ENCODE data around the gene PPT2. TPM values are rescaled to one million over a fixed set of nuclear protein-coding genes. Genes with fewer than 3 reads are reported as not detected.

Gene PPT2
- total and polyA plus RNA-seq, 2 experiments from 2014 or later = 8.9 to 20.6 TPM

DNA sequence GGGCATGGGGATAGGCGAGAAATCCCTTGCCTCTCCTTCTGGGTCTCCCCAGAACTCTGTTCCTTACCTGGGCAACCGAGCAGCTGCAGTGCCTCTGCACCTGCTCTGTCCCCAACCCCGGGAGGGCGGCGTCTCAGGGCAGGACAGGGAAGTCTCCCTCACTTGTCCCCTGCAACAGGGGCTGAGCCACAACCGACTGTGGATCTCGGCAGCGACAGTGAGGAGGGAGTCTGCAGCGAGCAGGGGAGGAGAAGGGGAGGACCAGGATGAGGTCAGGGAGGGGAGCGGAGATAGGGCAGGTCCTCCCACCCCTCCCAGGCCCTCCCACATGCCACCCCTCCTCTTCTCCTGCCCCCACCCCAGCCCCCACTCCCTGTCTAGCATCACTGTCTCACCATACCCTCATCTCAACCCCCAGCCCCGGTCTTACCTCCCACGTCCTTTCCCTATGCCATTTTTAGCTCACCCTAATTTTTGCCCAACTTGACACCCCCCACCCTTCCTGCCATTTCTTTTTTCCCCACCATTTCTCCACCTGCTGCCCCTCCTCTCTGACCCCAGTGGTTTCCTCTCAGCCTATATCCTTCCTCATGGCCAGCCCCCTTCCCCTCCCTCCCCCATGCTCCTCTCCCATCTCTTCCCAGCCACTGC is 44.7 kb upstream of the PPT2 start, which contains the start of gene TNXB:
Gene TNXB, minus strand, starts transcription at position 225 of the 651 bp plus-strand sequence. CDS start 11,140 bp downstream, outside the sequence.
- no peak for TF ChIP-seq JUNB (IDR thresholded peaks at IDR 0.05; ENCODE audit: unreplicated experiment)
- TF ChIP-seq, protein P1, sequence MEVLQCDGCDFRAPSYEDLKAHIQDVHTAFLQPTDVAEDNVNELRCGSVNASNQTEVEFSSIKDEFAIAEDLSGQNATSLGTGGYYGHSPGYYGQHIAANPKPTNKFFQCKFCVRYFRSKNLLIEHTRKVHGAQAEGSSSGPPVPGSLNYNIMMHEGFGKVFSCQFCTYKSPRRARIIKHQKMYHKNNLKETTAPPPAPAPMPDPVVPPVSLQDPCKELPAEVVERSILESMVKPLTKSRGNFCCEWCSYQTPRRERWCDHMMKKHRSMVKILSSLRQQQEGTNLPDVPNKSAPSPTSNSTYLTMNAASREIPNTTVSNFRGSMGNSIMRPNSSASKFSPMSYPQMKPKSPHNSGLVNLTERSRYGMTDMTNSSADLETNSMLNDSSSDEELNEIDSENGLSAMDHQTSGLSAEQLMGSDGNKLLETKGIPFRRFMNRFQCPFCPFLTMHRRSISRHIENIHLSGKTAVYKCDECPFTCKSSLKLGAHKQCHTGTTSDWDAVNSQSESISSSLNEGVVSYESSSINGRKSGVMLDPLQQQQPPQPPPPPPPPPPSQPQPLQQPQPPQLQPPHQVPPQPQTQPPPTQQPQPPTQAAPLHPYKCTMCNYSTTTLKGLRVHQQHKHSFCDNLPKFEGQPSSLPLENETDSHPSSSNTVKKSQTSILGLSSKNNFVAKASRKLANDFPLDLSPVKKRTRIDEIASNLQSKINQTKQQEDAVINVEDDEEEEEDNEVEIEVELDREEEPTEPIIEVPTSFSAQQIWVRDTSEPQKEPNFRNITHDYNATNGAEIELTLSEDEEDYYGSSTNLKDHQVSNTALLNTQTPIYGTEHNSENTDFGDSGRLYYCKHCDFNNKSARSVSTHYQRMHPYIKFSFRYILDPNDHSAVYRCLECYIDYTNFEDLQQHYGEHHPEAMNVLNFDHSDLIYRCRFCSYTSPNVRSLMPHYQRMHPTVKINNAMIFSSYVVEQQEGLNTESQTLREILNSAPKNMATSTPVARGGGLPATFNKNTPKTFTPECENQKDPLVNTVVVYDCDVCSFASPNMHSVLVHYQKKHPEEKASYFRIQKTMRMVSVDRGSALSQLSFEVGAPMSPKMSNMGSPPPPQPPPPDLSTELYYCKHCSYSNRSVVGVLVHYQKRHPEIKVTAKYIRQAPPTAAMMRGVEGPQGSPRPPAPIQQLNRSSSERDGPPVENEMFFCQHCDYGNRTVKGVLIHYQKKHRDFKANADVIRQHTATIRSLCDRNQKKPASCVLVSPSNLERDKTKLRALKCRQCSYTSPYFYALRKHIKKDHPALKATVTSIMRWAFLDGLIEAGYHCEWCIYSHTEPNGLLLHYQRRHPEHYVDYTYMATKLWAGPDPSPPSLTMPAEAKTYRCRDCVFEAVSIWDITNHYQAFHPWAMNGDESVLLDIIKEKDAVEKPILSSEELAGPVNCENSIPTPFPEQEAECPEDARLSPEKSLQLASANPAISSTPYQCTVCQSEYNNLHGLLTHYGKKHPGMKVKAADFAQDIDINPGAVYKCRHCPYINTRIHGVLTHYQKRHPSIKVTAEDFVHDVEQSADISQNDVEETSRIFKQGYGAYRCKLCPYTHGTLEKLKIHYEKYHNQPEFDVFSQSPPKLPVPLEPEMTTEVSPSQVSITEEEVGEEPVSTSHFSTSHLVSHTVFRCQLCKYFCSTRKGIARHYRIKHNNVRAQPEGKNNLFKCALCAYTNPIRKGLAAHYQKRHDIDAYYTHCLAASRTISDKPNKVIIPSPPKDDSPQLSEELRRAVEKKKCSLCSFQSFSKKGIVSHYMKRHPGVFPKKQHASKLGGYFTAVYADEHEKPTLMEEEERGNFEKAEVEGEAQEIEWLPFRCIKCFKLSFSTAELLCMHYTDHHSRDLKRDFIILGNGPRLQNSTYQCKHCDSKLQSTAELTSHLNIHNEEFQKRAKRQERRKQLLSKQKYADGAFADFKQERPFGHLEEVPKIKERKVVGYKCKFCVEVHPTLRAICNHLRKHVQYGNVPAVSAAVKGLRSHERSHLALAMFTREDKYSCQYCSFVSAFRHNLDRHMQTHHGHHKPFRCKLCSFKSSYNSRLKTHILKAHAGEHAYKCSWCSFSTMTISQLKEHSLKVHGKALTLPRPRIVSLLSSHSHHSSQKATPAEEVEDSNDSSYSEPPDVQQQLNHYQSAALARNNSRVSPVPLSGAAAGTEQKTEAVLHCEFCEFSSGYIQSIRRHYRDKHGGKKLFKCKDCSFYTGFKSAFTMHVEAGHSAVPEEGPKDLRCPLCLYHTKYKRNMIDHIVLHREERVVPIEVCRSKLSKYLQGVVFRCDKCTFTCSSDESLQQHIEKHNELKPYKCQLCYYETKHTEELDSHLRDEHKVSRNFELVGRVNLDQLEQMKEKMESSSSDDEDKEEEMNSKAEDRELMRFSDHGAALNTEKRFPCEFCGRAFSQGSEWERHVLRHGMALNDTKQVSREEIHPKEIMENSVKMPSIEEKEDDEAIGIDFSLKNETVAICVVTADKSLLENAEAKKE (CRISPR knock-in tag; IDR thresholded peaks at IDR 0.05) = no peak
- no peak for TF ChIP-seq NANOG (IDR thresholded peaks at IDR 0.05; ENCODE audit: borderline replicate concordance)
- no peak for TF ChIP-seq STAT1 (IDR thresholded peaks at IDR 0.05; ENCODE audit: unreplicated experiment)
- TF ChIP-seq, protein P2, sequence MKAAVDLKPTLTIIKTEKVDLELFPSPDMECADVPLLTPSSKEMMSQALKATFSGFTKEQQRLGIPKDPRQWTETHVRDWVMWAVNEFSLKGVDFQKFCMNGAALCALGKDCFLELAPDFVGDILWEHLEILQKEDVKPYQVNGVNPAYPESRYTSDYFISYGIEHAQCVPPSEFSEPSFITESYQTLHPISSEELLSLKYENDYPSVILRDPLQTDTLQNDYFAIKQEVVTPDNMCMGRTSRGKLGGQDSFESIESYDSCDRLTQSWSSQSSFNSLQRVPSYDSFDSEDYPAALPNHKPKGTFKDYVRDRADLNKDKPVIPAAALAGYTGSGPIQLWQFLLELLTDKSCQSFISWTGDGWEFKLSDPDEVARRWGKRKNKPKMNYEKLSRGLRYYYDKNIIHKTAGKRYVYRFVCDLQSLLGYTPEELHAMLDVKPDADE (IDR thresholded peaks at IDR 0.05) = no peak
- no peak for TF ChIP-seq POLR2AphosphoS5 (IDR thresholded peaks at IDR 0.05; ENCODE audit: low read depth)
- no peak for TF ChIP-seq ZNF114 (CRISPR knock-in tag; IDR thresholded peaks at IDR 0.05)
- peaks cover 8% of the 10 kb centered on the region; the same call in 1 of the 2 replicates for H3K27me3 ChIP-seq (ENCODE audit: insufficient read depth)
- peaks cover 23% of the 10 kb centered on the region for H3K4me1 Mint-ChIP-seq
- peak within 1 kb of the TSS; percentile 68 for H3K4me2 ChIP-seq
- no peaks in the 10 kb centered on the region for H3K36me3 ChIP-seq (ENCODE audit: insufficient read depth)
- peak; percentile 18 for ATAC-seq
- peaks cover 3% of the 10 kb centered on the region; the same call in 1 of the 3 replicates for H3K36me3 Mint-ChIP-seq (ENCODE audit: low read depth)
- H3K4me1 ChIP-seq (ENCODE audit: insufficient read depth) = peaks cover 13% of the 10 kb centered on the region; the same call in 1 of the 2 replicates
- no peaks in the 10 kb centered on the region for H3K79me2 ChIP-seq (replicated peaks; ENCODE audit: insufficient read depth)
- peak within 1 kb of the TSS; percentile 45 for H3K4me3 Mint-ChIP-seq
- no peaks in the 10 kb centered on the region; the same call in none of the 2 replicates for H4K20me1 ChIP-seq (replicated peaks; ENCODE audit: insufficient read depth)
- peaks cover 21% of the 10 kb centered on the region for H3K27me3 Mint-ChIP-seq (ENCODE audit: insufficient read depth, low read depth, poor library complexity)
- no peaks in the 10 kb centered on the region for H3F3A ChIP-seq (replicated peaks; ENCODE audit: low read depth)
- H3K27ac Mint-ChIP-seq = no peak within 1 kb of the TSS; the same call in 1 of the 2 replicates
- H3K4me3 ChIP-seq = peak within 1 kb of the TSS; percentile 41; the same call in 1 of the 2 replicates
- no peaks in the 10 kb centered on the region; the same call in 2 of the 3 replicates for H3K9me3 Mint-ChIP-seq
- H3K27ac ChIP-seq (ENCODE audit: low read depth) = no peak within 1 kb of the TSS
- DNase-seq (ENCODE audit: low spot score) = no peak
- no peaks in the 10 kb centered on the region; the same call in 1 of the 2 replicates for H3K9me2 ChIP-seq (ENCODE audit: insufficient read depth)
- H2AFZ ChIP-seq = no peak within 1 kb of the TSS

All from GM23338 (cell line).